Smooth muscle cell (in vitro differentiated cells): ENCODE data around the gene ZBTB17. TPM values are rescaled to one million over a fixed set of nuclear protein-coding genes. Genes with fewer than 3 reads are reported as not detected.

ENCODE experiments used
- DNase-seq: peaks from one replicate; lab custom pipeline; 2025; ENCODE audit not compliant: unreplicated experiment; lab: John Stamatoyannopoulos, UW
- H2AFZ ChIP-seq: fragments of 200-600 bp; sonication (generic); 2 replicates; pipeline ENCODE4 v1.6.0; 2016; ENCODE audit warnings: antibody characterized with exemption, low read depth, mild to moderate bottlenecking
- H3F3A ChIP-seq: fragments of 200-600 bp; sonication (generic); 2 replicates; pipeline ENCODE4 v1.6.0; 2017; ENCODE audit warnings: antibody characterized with exemption, low read depth
- H3K27ac ChIP-seq: fragments of 200-600 bp; sonication (generic); 2 replicates; pipeline ENCODE4 v1.5.1; 2016; ENCODE audit warnings: low read depth, mild to moderate bottlenecking
- H3K27me3 ChIP-seq: fragments of 200-600 bp; sonication (generic); 2 replicates; pipeline ENCODE4 v1.6.1; 2016; ENCODE audit warnings: low read depth, mild to moderate bottlenecking
- H3K36me3 ChIP-seq: fragments of 200-600 bp; sonication (generic); 2 replicates; pipeline ENCODE4 v1.5.1; 2016; ENCODE audit warnings: low read depth
- H3K4me1 ChIP-seq: fragments of 200-600 bp; sonication (generic); 2 replicates; pipeline ENCODE4 v1.5.1; 2016; ENCODE audit warnings: low read depth
- H3K4me2 ChIP-seq: fragments of 200-600 bp; sonication (generic); 2 replicates; pipeline ENCODE4 v1.6.0; 2016; ENCODE audit warnings: mild to moderate bottlenecking
- H3K4me3 ChIP-seq: fragments of 200-600 bp; sonication (generic); 2 replicates; pipeline ENCODE4 v1.5.1; 2016; ENCODE audit warnings: mild to moderate bottlenecking
- H3K79me2 ChIP-seq: fragments of 200-600 bp; sonication (generic); 2 replicates; pipeline ENCODE4 v1.6.0; 2016; ENCODE audit warnings: low read depth, mild to moderate bottlenecking
- H3K9ac ChIP-seq: fragments of 200-600 bp; sonication (generic); 2 replicates; pipeline ENCODE4 v1.6.0; 2016; ENCODE audit warnings: low read depth
- H3K9me3 ChIP-seq: fragments of 200-600 bp; sonication (generic); replicated peaks from 2 replicates; pipeline ENCODE4 v1.5.1; 2016; ENCODE audit warnings: low read depth
- H4K20me1 ChIP-seq: fragments of 200-600 bp; sonication (generic); 2 replicates; pipeline ENCODE4 v1.6.0; 2016; ENCODE audit warnings: low read depth
- WGBS: methylation state at CpG from one replicate; pipeline ENCODE4 v1.1.7; 2016; ENCODE audit warnings: low lambda C conversion rate; 5-methylcytosine and 5-hydroxymethylcytosine counted together
- polyA plus RNA-seq: library from polyadenylated mRNA; unstranded; fragments of >200 nt; fragmentation: Nextera tagmentation; extraction: Ambion mirVana; gene quantifications from 2 replicates; pipeline ENCODE4 v1.2.1, GENCODE V29; 2016
- total RNA-seq: library from RNA; depleted of rRNA; stranded (reverse); fragments of >200 nt; gene quantifications from 2 replicates; pipeline ENCODE4 v1.2.3, GENCODE V29; 2014
- TF ChIP-seq, protein P1 (sequence below): fragments of 200-600 bp; sonication (generic); IDR thresholded peaks from 2 replicates; pipeline ENCODE4 v1.5.1; 2017; ENCODE audit warnings: borderline replicate concordance, mild to moderate bottlenecking, antibody characterized with exemption; ENCODE audit not compliant: insufficient read depth, poor library complexity, severe bottlenecking

ZBTB17 gene
- total and polyA plus RNA-seq, 2 experiments from 2014 or later, result 29.4 to 42.5 TPM

DNA sequence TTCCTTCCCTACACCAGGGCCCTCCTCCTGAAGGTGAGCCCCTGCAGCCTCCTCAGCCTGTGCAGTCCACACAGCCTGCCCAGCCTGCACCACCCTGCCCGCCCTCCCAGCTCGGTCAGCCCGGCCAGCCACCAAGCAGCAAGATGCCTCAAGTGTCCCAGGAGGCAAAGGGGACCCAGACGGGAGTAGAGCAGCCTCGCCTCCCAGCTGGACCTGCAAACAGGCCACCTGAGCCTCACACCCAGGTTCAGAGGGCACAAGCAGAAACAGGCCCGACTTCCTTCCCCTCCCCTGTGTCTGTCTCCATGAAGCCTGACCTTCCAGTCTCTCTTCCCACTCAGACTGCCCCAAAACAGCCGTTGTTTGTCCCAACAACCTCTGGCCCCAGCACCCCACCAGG is 38.8 kb downstream of the ZBTB17 start:
- no peak overlapping the region for H3K4me2 ChIP-seq
- H3F3A ChIP-seq, result peaks cover 22% of the 10 kb centered on the region
- no peak for DNase-seq
- WGBS, result 83% methylated on average over 7 of the region's 7 CpGs
- H3K27me3 ChIP-seq, result no peaks in the 10 kb centered on the region
- H3K4me1 ChIP-seq, result no peaks in the 10 kb centered on the region
- TF ChIP-seq, protein P1, sequence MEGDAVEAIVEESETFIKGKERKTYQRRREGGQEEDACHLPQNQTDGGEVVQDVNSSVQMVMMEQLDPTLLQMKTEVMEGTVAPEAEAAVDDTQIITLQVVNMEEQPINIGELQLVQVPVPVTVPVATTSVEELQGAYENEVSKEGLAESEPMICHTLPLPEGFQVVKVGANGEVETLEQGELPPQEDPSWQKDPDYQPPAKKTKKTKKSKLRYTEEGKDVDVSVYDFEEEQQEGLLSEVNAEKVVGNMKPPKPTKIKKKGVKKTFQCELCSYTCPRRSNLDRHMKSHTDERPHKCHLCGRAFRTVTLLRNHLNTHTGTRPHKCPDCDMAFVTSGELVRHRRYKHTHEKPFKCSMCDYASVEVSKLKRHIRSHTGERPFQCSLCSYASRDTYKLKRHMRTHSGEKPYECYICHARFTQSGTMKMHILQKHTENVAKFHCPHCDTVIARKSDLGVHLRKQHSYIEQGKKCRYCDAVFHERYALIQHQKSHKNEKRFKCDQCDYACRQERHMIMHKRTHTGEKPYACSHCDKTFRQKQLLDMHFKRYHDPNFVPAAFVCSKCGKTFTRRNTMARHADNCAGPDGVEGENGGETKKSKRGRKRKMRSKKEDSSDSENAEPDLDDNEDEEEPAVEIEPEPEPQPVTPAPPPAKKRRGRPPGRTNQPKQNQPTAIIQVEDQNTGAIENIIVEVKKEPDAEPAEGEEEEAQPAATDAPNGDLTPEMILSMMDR, result no peak
- H3K27ac ChIP-seq, result peak overlapping the region; percentile 41
- H3K36me3 ChIP-seq, result no peaks in the 10 kb centered on the region
- no peaks in the 10 kb centered on the region for H3K79me2 ChIP-seq
- no peaks in the 10 kb centered on the region for H4K20me1 ChIP-seq
- no peaks in the 10 kb centered on the region for H3K9me3 ChIP-seq
- no peak overlapping the region for H3K4me3 ChIP-seq
- no peak overlapping the region for H3K9ac ChIP-seq
- H2AFZ ChIP-seq, result no peak overlapping the region

DNA sequence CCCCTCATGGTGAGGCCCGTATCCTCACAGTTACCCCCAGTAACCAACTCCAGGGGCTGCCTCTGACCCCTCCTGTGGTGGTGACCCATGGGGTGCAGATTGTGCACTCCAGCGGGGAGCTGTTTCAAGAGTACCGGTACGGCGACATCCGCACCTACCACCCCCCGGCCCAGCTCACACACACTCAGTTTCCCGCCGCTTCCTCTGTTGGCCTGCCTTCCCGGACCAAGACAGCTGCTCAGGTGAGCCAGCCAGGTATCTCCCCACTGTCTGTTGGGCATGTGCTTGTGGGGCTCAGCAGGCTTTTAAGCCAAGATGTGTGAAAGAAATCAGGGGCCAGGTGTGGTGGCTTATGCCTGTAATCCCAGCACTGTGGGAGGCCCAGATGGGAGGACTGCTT is 39.9 kb downstream of the ZBTB17 start:
- peaks cover 22% of the 10 kb centered on the region for H3F3A ChIP-seq
- TF ChIP-seq, protein P1, result no peak
- H3K9me3 ChIP-seq, result no peaks in the 10 kb centered on the region
- no peak overlapping the region for H2AFZ ChIP-seq
- no peaks in the 10 kb centered on the region for H3K27me3 ChIP-seq
- H3K4me1 ChIP-seq, result no peaks in the 10 kb centered on the region
- H3K36me3 ChIP-seq, result no peaks in the 10 kb centered on the region
- H3K4me2 ChIP-seq, result no peak overlapping the region
- 97% methylated on average over 10 of the region's 10 CpGs for WGBS
- no peak overlapping the region for H3K4me3 ChIP-seq
- DNase-seq, result no peak
- no peaks in the 10 kb centered on the region for H3K79me2 ChIP-seq
- H3K27ac ChIP-seq, result no peak overlapping the region
- H3K9ac ChIP-seq, result no peak overlapping the region
- no peaks in the 10 kb centered on the region for H4K20me1 ChIP-seq

DNA sequence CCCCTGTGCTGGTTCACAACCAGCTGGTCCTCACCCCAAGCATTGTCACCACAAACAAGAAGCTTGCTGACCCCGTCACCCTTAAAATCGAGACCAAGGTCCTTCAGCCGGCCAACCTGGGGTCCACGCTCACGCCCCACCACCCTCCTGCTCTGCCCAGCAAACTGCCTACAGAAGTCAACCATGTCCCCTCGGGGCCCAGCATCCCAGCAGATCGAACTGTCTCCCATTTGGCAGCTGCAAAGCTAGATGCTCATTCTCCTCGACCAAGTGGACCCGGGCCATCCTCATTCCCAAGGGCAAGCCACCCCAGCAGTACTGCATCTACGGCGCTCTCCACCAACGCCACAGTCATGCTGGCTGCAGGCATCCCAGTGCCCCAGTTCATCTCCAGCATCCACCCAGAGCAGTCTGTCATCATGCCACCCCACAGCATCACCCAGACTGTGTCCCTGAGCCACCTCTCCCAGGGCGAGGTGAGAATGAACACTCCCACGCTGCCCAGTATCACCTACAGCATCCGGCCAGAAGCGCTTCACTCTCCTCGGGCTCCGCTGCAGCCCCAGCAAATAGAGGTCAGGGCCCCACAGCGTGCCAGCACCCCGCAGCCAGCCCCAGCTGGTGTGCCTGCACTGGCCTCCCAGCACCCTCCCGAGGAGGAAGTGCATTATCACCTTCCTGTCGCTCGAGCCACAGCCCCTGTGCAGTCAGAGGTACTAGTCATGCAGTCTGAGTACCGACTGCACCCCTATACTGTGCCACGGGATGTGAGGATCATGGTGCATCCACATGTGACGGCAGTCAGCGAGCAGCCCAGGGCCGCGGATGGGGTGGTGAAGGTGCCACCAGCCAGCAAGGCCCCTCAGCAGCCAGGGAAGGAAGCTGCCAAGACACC is 40.6 kb downstream of the ZBTB17 start:
- H3K9ac ChIP-seq, result no peak overlapping the region

More for the DNA sequence above, 40.6 kb downstream of the ZBTB17 start:
- WGBS, result 98% methylated on average over 29 of the region's 29 CpGs
- no peak overlapping the region for H3K4me3 ChIP-seq
- H3K4me1 ChIP-seq, result no peaks in the 10 kb centered on the region
- no peak overlapping the region for H2AFZ ChIP-seq
- TF ChIP-seq, protein P1, result no peak
- no peak for DNase-seq
- no peaks in the 10 kb centered on the region for H3K9me3 ChIP-seq
- H3K36me3 ChIP-seq, result no peaks in the 10 kb centered on the region
- H3K27ac ChIP-seq, result no peak overlapping the region
- H3F3A ChIP-seq, result peaks cover 17% of the 10 kb centered on the region
- no peak overlapping the region for H3K4me2 ChIP-seq
- no peaks in the 10 kb centered on the region for H3K27me3 ChIP-seq
- no peaks in the 10 kb centered on the region for H4K20me1 ChIP-seq
- H3K79me2 ChIP-seq, result no peaks in the 10 kb centered on the region
